Measurements from ENCODE around the gene SAMD1.

Gene SAMD1

GRCh38 chr19:14066134-14066533, 24.4 kb downstream of the SAMD1 start:
- Mint-ChIP-seq H3K27ac (no peak overlapping the region), H3K4me1 (no peaks in the 10 kb centered on the region), H3K4me3 (no peak overlapping the region), H3K27me3 (peaks cover 6% of the 10 kb centered on the region), H3K36me3 (ENCODE audit: low read depth) (no peaks in the 10 kb centered on the region), H3K9me3 (no peaks in the 10 kb centered on the region)
- ATAC-seq, result no peak
- no peak for DNase-seq

- no peak for ATAC-seq
- peaks cover 11% of the 10 kb centered on the region for H3K4me1 Mint-ChIP-seq
- H3K4me3 Mint-ChIP-seq, result no peak overlapping the region
- H3K36me3 Mint-ChIP-seq (ENCODE audit: low read depth), result no peaks in the 10 kb centered on the region
- DNase-seq, result no peak
- peaks cover 29% of the 10 kb centered on the region for H3K27me3 Mint-ChIP-seq
- no peak overlapping the region for H3K27ac Mint-ChIP-seq
- H3K9me3 Mint-ChIP-seq, result no peaks in the 10 kb centered on the region
These were observed 27.4 kb downstream of the SAMD1 start for GRCh38 chr19:14063105-14063504.

DNA sequence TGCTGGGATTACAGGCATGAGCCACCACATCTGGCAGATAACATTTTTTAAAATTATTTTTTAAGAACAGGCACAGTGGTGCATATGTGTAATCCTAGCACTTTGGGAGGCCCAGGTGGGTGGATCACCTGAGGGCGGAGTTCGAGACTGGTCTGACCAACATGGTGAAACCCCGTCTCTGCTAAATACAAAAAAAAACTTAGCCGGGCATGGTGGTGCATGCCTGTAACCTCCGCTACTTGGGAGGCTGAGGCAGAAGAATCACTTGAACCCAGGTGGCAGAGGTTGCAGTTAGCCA, 28.0 kb downstream of the SAMD1 start:
- no peaks in the 10 kb centered on the region for H3K9me3 Mint-ChIP-seq
- ATAC-seq, result no peak
- DNase-seq, result no peak
- peaks cover 16% of the 10 kb centered on the region for H3K4me1 Mint-ChIP-seq
- peaks cover 34% of the 10 kb centered on the region for H3K27me3 Mint-ChIP-seq
- H3K27ac Mint-ChIP-seq, result no peak overlapping the region
- no peak overlapping the region for H3K4me3 Mint-ChIP-seq
- no peaks in the 10 kb centered on the region for H3K36me3 Mint-ChIP-seq (ENCODE audit: low read depth)

DNA sequence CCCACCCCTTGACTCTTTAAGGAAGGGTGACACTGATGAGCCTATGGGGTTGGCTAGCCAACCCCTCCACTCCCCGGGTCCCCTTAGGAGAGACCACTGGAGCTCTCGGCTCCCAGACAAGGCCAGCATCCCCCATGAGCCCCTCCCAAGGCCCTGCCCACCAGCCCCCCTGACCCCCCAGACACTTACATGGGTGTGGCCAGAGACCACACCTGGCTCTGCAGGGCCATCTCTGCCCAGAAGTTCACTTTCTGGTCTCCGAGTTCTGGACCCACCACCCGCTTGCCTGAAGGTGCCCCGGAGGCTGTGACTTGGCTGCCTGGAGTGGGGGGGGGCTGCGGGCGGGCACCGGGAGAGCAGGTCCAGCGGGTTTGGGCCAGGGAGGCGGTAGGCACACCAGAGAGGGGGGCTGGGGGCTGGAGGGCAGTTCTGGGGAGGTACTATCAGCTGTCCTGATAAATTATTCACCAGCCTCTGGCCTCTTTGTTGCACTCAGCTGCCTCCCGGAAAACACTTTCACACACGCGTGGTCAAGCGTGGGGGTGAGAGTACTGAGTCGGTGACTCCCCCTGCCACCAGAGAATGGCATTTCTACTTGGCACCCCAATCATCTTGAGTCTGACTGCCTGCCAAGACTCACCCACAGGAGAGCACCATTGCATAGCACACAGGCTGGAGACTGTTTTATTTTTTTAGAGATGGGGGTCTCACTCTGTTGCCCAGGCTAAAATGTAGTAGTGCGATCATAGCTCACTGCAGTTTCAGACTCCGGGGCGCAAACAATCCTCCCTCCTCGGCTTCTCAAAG, 28.6 kb downstream of the SAMD1 start, which contains the start of gene PALM3:
TSS of gene PALM3 (minus strand) at position 326 of the 807 bp plus-strand sequence. CDS start at position 230, 96 bp downstream.
- peaks cover 36% of the 10 kb centered on the region for H3K27me3 Mint-ChIP-seq
- peaks cover 17% of the 10 kb centered on the region for H3K4me1 Mint-ChIP-seq
- H3K27ac Mint-ChIP-seq, result no peak within 1 kb of the TSS
- no peaks in the 10 kb centered on the region for H3K36me3 Mint-ChIP-seq (ENCODE audit: low read depth)
- DNase-seq, result no peak
- ATAC-seq, result no peak
- H3K4me3 Mint-ChIP-seq, result no peak within 1 kb of the TSS
- no peaks in the 10 kb centered on the region for H3K9me3 Mint-ChIP-seq

DNA sequence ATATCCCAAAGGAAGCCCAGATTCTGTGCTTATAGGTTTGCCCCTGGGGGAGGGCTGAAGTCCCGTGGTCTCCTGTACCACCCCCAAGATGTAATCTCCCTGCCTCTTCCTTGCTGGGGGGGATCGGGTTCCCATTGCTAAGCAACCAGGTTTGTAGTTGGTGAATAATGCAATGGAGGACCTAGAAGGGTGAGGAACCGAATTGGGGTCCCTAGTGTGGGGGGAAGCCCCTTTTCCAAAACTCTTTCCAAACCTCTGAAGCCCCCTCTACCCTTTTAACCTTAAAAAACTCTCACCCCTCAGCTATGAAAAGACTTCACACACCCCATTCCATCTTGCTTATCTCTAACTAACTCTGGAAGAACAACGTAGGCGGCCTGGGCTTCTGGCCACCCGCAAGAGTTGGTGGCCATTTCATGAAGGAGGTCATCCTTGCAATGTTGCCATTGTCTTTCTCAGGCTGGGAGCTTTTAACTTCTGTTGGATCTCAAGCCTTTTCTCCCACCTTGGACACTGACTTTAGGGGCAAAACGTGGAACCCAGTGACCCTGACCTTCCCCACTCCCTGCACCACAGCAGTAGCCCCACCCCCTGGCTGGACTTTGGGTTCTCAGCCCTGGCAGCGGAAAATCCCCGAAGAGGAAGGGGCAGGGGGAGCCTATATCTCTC, 29.3 kb downstream of the SAMD1 start:
- ATAC-seq (no peak), DNase-seq (no peak)
- no peaks in the 10 kb centered on the region for H3K36me3 Mint-ChIP-seq (ENCODE audit: low read depth)
- H3K27me3 Mint-ChIP-seq, result peaks cover 39% of the 10 kb centered on the region
- H3K4me3 Mint-ChIP-seq, result no peak overlapping the region
- no peak overlapping the region for H3K27ac Mint-ChIP-seq
- no peaks in the 10 kb centered on the region for H3K9me3 Mint-ChIP-seq
- peaks cover 19% of the 10 kb centered on the region for H3K4me1 Mint-ChIP-seq

GRCh38 chr19:14059652-14060155, 30.8 kb downstream of the SAMD1 start:
- DNase-seq (no peak), ATAC-seq (no peak)
- Mint-ChIP-seq H3K9me3 (no peaks in the 10 kb centered on the region), H3K27me3 (peaks cover 43% of the 10 kb centered on the region), H3K36me3 (ENCODE audit: low read depth) (no peaks in the 10 kb centered on the region), H3K27ac (no peak overlapping the region), H3K4me3 (no peak overlapping the region), H3K4me1 (peaks cover 19% of the 10 kb centered on the region)

- Mint-ChIP-seq H3K4me1 (peaks cover 19% of the 10 kb centered on the region), H3K36me3 (ENCODE audit: low read depth) (no peaks in the 10 kb centered on the region), H3K27ac (no peak overlapping the region), H3K4me3 (no peak overlapping the region), H3K27me3 (peaks cover 43% of the 10 kb centered on the region), H3K9me3 (no peaks in the 10 kb centered on the region)
- DNase-seq, result peak; percentile 73
- no peak for ATAC-seq
These were observed 31.5 kb downstream of the SAMD1 start for GRCh38 chr19:14059093-14059480.

GRCh38 chr19:14058182-14059092, 32.1 kb downstream of the SAMD1 start:
- H3K4me3 Mint-ChIP-seq, result peak overlapping the region; percentile 59
- ATAC-seq, result no peak
- peaks cover 19% of the 10 kb centered on the region for H3K4me1 Mint-ChIP-seq
- H3K36me3 Mint-ChIP-seq (ENCODE audit: low read depth), result peaks cover 3% of the 10 kb centered on the region
- no peaks in the 10 kb centered on the region for H3K9me3 Mint-ChIP-seq
- no peak overlapping the region for H3K27ac Mint-ChIP-seq
- H3K27me3 Mint-ChIP-seq, result peaks cover 43% of the 10 kb centered on the region
- DNase-seq, result no peak

DNA sequence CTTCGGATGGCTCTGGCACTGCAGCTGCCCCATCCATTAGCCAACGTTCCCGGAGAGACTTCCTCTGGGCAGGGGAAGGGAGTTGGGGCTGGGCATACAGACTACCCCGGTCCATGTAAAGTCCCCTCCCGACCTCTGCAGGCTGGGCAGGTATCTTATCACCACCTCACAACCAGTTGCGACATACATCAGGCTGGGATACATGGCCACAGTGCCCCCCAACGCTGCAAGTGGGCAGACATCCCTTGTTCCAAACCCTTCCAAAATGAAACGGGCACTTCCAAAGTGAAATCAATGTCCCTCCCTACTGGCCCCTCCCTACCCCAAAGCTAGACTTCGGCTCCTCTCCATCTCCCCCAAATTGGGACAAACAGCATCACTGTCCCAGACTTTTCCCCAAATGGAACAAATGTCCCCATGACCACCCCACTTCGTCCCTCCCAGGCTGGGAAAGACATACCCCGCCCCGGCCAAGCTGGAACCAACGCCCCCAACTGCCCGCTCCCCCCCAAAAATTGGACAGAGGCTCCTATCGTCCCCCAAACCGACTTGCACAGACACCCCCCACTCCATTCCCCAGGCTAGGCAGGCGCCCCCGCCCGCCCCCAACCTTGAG, 33.7 kb downstream of the SAMD1 start:
- Mint-ChIP-seq H3K4me3 (peak overlapping the region; percentile 6), H3K27ac (no peak overlapping the region), H3K4me1 (peaks cover 19% of the 10 kb centered on the region), H3K9me3 (no peaks in the 10 kb centered on the region), H3K27me3 (peaks cover 41% of the 10 kb centered on the region), H3K36me3 (ENCODE audit: low read depth) (peaks cover 13% of the 10 kb centered on the region)
- ATAC-seq (no peak), DNase-seq (no peak)

DNA sequence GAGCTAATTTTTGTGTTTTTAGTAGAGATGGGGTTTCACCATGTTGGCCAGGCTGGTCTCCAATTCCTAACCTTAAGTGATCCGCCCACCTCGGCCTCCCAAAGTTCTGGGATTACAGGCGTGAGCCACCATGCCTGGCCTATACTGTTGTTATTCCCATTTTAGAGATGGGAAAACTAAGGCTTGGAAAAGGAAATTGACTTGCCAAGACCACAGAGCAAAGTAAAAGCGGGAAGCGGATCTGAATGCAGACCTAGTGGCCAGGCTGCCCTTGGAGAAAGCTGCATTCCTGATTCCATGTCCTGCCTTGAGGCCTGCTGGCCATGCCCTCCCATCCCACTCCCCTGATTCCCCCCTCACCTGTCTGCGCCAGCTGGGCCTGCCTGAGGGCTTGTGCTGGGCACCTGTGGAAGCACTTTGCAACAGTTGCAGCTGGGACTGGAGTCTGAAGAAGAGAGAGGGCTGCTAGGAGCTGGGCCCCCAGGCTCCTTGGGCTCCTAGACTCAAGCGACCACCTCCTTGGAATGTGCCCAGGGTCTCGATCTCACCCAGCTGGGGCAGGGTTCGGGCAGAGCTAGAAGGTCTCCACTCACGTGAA, 34.4 kb downstream of the SAMD1 start:
- H3K27me3 Mint-ChIP-seq, result peaks cover 39% of the 10 kb centered on the region

DNA sequence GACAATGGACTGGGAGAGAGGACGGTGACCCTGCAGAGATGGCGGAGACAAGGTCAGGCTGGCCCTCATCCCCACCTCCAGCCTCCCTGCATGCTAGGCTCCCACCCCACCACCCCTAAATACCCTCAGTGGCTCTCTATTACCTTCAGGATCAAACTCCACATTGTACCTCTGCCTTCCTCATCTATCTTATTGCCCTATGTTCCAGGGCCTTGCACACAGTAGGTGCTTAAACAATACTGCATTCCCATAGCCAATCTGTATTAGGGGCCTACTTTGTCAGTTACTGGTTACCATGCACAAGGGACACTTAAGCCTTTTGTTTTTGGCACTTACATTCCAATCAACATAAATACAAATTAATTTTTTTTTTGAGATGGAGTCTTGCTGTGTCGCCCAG, 35.2 kb downstream of the SAMD1 start:
- no peak for DNase-seq
- no peak overlapping the region for H3K27ac Mint-ChIP-seq
- H3K4me1 Mint-ChIP-seq, result peaks cover 19% of the 10 kb centered on the region
- H3K9me3 Mint-ChIP-seq, result no peaks in the 10 kb centered on the region
- H3K27me3 Mint-ChIP-seq, result peaks cover 34% of the 10 kb centered on the region
- no peak overlapping the region for H3K4me3 Mint-ChIP-seq
- ATAC-seq, result no peak
- H3K36me3 Mint-ChIP-seq (ENCODE audit: low read depth), result peaks cover 21% of the 10 kb centered on the region

More for the DNA sequence above, 34.4 kb downstream of the SAMD1 start:
- Mint-ChIP-seq H3K27ac (no peak overlapping the region), H3K9me3 (no peaks in the 10 kb centered on the region), H3K4me3 (no peak overlapping the region), H3K4me1 (peaks cover 19% of the 10 kb centered on the region), H3K36me3 (ENCODE audit: low read depth) (peaks cover 17% of the 10 kb centered on the region)
- ATAC-seq (no peak), DNase-seq (no peak)

- H3K36me3 Mint-ChIP-seq (ENCODE audit: low read depth), result peaks cover 26% of the 10 kb centered on the region
- H3K27ac Mint-ChIP-seq, result no peak overlapping the region
- no peak overlapping the region for H3K4me3 Mint-ChIP-seq
- H3K27me3 Mint-ChIP-seq, result peaks cover 30% of the 10 kb centered on the region
- H3K4me1 Mint-ChIP-seq, result peaks cover 19% of the 10 kb centered on the region
- ATAC-seq (no peak), DNase-seq (no peak)
- no peaks in the 10 kb centered on the region for H3K9me3 Mint-ChIP-seq
These were observed 35.8 kb downstream of the SAMD1 start for GRCh38 chr19:14054721-14055120.

DNA sequence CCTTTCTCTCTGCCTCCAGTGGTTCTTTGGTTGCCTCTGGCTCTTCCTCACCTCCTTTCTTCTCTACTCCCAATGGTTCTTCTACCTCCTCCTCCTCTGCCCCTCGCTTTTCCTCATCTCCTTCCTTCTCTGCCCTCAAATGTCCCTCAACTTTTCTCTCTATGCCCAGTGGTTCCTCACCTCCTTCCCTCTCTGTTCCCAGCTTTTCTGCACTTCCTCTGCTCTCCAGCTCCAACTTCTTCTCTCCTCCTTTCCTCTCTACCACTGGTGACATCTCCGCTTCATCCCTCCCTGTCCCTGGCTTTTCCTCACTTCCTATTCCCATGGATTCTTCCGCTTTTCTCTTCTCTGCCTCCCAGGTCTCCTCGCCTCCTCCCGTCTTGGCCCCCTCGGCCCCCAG, 36.5 kb downstream of the SAMD1 start:
- DNase-seq (no peak), ATAC-seq (no peak)
- H3K4me3 Mint-ChIP-seq, result no peak overlapping the region
- no peaks in the 10 kb centered on the region for H3K9me3 Mint-ChIP-seq
- H3K36me3 Mint-ChIP-seq (ENCODE audit: low read depth), result peaks cover 28% of the 10 kb centered on the region
- peaks cover 25% of the 10 kb centered on the region for H3K27me3 Mint-ChIP-seq
- H3K27ac Mint-ChIP-seq, result no peak overlapping the region
- H3K4me1 Mint-ChIP-seq, result peaks cover 17% of the 10 kb centered on the region

GRCh38 chr19:14053500-14053899, 37.1 kb downstream of the SAMD1 start:
- no peak overlapping the region for H3K27ac Mint-ChIP-seq
- peaks cover 14% of the 10 kb centered on the region for H3K4me1 Mint-ChIP-seq
- peaks cover 19% of the 10 kb centered on the region for H3K27me3 Mint-ChIP-seq
- DNase-seq, result no peak
- H3K9me3 Mint-ChIP-seq, result no peaks in the 10 kb centered on the region
- peaks cover 33% of the 10 kb centered on the region for H3K36me3 Mint-ChIP-seq (ENCODE audit: low read depth)
- no peak overlapping the region for H3K4me3 Mint-ChIP-seq
- no peak for ATAC-seq

Measured in activated naive CD8-positive, alpha-beta T cell treated with anti-CD3 and anti-CD28 coated beads, Interleukin-2, amount 50 U/mL, for 24 hours (primary cell).